ENCODE data around the gene SGPP2.

SGPP2 gene

DNA sequence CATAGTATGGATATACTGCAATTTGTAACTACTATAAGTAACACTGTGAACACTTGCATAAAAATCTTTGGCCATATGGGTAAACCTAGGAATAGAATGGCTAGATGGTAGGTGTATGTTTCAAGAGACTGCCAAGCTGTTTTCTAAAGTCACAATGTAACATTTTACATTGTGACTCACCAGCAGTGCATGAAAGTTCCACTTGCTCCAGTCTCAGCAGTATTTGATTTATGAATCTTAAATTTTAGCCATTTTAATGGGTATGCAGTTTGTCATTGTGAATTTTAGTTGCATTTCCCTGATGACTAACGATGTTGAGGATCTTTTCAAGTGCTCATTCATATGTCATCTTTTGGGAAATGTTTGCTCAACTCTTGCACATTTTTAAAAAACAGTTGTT is 145.5 kb downstream of the SGPP2 start:
- no peak for TF ChIP-seq CTCF (IDR thresholded peaks at IDR 0.05; ENCODE audit: low read depth, low read length)
- no peak overlapping the region for H3K4me3 ChIP-seq (ENCODE audit: low read depth, low read length)
- in situ Hi-C loops (cut with HindIII; ENCODE audit: low sequenced_read_pairs) = no loop called here
- DNase-seq (ENCODE audit: low read depth, low spot score) = peak; percentile 23

DNA sequence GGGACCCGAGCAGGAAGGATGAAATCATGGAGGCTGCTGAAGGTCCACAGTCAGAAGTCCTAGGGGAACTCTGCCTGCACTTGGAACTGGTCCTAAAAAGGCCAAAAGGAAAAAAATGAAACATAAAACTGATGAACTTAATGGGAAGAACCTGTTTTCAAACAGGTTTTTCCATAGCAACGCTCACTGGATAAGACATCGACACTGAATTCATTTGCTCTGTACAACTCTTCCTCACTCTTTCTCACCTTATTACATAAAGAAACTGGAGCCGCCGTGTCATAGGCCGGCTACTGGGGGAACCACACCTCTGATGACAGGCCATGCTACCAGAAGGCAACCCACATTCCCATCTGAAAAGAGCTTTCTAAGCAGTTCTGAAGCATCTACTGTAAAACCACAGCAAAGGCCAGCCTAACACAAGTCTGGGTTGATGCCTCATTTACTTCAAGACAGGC is 147.9 kb downstream of the SGPP2 start:
- TF ChIP-seq CTCF (IDR thresholded peaks at IDR 0.05; ENCODE audit: low read depth, low read length) = no peak
- DNase-seq (ENCODE audit: low read depth, low spot score) = no peak
- H3K4me3 ChIP-seq (ENCODE audit: low read depth, low read length) = no peak overlapping the region
- in situ Hi-C loops (cut with HindIII; ENCODE audit: low sequenced_read_pairs) = no loop called here

GRCh38 chr2:222572751-222573174 is 148.4 kb downstream of the SGPP2 start:
- TF ChIP-seq CTCF (IDR thresholded peaks at IDR 0.05; ENCODE audit: low read depth, low read length) = no peak
- H3K4me3 ChIP-seq (ENCODE audit: low read depth, low read length) = no peak overlapping the region
- in situ Hi-C loops (cut with HindIII; ENCODE audit: low sequenced_read_pairs) = no loop called here
- peak; percentile 73 for DNase-seq (ENCODE audit: low read depth, low spot score)

DNA sequence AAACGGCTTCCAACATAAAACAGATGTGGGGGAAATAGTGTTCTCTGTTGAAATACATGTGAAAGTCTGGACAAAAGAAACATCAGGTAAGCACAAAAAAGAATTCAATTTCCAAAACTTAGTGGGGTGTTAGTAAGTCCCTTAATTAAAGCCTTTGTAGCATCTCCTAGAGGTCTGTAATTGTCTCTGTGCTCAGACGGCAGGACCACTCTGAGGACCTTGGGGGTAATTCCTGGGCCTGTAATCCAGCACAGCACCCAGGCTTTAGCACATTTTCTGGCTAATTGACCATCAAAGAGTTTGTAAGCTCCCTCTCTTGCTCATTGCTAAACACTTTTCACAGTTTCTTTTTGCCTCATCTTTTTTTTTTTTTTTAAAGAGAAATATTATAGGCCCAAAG is 151.3 kb downstream of the SGPP2 start:
- in situ Hi-C loops (cut with HindIII; ENCODE audit: low sequenced_read_pairs) = no loop called here
- no peak overlapping the region for H3K4me3 ChIP-seq (ENCODE audit: low read depth, low read length)
- DNase-seq (ENCODE audit: low read depth, low spot score) = no peak
- no peak for TF ChIP-seq CTCF (IDR thresholded peaks at IDR 0.05; ENCODE audit: low read depth, low read length)

- TF ChIP-seq CTCF (IDR thresholded peaks at IDR 0.05; ENCODE audit: low read depth, low read length) = no peak
- no peak overlapping the region for H3K4me3 ChIP-seq (ENCODE audit: low read depth, low read length)
- in situ Hi-C loops (cut with HindIII; ENCODE audit: low sequenced_read_pairs) = no loop called here
- no peak for DNase-seq (ENCODE audit: low read depth, low spot score)
These were observed 152.1 kb downstream of the SGPP2 start for GRCh38 chr2:222576171-222577081.

DNA sequence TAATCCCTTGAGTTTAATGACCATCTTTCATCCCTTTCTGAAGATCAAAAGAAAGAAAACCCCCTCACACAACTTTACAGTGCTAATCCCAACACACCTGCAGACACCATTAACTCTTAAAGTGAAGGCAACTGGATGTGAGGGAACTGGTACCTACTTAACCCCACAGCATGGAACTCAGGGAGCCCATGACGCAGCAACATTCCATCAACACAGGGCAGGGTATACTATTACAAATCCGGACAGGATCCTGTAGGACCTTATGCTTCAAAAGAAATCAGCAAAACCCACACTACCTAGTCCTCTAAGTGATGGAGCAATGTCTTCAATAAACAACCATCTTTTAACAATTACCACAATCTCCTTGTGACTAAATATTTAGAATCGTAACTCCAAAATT is 153.0 kb downstream of the SGPP2 start:
- no peak for DNase-seq (ENCODE audit: low read depth, low spot score)
- in situ Hi-C loops (cut with HindIII; ENCODE audit: low sequenced_read_pairs) = no loop called here
- TF ChIP-seq CTCF (IDR thresholded peaks at IDR 0.05; ENCODE audit: low read depth, low read length) = no peak
- no peak overlapping the region for H3K4me3 ChIP-seq (ENCODE audit: low read depth, low read length)
